ENCODE measurements around the gene NPAS2. TPM values are rescaled to one million over a fixed set of nuclear protein-coding genes. Genes with fewer than 3 reads are reported as not detected.

NPAS2 gene
- total and polyA plus RNA-seq, 2 experiments from 2014 or later, result 0.55 to 0.89 TPM

DNA sequence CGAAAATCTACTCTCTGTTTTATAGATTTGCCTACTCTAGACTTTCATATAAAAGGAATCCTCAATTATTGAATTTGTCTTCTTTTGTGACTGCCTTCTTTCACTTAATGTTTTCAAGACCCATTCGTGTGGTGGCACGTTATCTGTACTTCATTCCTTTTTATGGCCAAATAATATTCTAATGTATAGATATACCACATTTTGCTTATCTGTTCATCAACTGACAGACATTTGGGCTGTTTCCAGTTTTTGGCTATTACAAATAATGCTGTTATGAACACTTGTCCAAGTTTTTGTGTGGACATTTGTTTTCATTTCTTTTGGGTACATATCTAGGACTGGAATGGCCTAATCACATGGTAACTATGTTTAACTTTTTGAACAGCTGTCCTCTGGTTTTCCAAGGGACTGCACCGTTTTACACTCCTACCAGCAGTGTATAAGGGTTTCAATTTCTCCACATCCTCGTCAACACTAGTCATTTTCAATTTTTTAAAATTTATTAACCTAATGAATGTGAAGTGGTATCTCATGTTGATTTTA lies 9.3 kb upstream of the NPAS2 start:
- Histone ChIP-seq H3K4me1 (ENCODE audit: low read depth) (peaks cover 11% of the 10 kb centered on the region), H3K36me3 (no peaks in the 10 kb centered on the region), H3K4me3 (no peak overlapping the region), H3K27me3 (no peaks in the 10 kb centered on the region), H3K27ac (no peak overlapping the region), H3K9me3 (ENCODE audit: low read depth) (no peaks in the 10 kb centered on the region)
- TF ChIP-seq, protein P1, sequence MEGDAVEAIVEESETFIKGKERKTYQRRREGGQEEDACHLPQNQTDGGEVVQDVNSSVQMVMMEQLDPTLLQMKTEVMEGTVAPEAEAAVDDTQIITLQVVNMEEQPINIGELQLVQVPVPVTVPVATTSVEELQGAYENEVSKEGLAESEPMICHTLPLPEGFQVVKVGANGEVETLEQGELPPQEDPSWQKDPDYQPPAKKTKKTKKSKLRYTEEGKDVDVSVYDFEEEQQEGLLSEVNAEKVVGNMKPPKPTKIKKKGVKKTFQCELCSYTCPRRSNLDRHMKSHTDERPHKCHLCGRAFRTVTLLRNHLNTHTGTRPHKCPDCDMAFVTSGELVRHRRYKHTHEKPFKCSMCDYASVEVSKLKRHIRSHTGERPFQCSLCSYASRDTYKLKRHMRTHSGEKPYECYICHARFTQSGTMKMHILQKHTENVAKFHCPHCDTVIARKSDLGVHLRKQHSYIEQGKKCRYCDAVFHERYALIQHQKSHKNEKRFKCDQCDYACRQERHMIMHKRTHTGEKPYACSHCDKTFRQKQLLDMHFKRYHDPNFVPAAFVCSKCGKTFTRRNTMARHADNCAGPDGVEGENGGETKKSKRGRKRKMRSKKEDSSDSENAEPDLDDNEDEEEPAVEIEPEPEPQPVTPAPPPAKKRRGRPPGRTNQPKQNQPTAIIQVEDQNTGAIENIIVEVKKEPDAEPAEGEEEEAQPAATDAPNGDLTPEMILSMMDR (IDR thresholded peaks at IDR 0.05; ENCODE audit: low read depth, low read length), result no peak
- DNase-seq (ENCODE audit: low read depth in 1 of 2, low spot score in 1 of 2), result no peak

DNA sequence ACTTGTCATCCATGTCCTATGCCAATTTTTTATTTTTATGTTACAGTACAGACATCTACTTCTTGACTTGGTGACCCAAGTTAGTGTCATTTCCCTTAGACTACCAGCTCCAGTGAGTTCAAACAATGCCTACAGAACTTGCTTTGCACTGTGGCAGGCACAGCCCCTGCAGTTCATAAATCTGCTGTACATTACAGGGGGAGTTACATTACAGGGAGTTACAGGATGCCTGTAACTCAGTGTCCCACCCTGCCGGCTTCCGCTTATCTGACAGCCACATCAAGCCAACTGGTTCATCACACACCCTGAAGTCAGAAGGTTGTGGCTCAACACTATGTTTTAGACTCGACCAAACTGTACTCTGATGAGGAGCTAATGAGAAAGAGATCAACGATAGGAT lies 7.8 kb upstream of the NPAS2 start:
- H3K4me1 ChIP-seq (ENCODE audit: low read depth), result peaks cover 11% of the 10 kb centered on the region
- no peak for DNase-seq (ENCODE audit: low read depth in 1 of 2, low spot score in 1 of 2)
- H3K27ac ChIP-seq, result no peak overlapping the region
- TF ChIP-seq, protein P1 (IDR thresholded peaks at IDR 0.05; ENCODE audit: low read depth, low read length), result no peak
- H3K36me3 ChIP-seq, result no peaks in the 10 kb centered on the region
- H3K9me3 ChIP-seq (ENCODE audit: low read depth), result no peaks in the 10 kb centered on the region
- H3K27me3 ChIP-seq, result peaks cover 1% of the 10 kb centered on the region
- H3K4me3 ChIP-seq, result no peak overlapping the region

DNA sequence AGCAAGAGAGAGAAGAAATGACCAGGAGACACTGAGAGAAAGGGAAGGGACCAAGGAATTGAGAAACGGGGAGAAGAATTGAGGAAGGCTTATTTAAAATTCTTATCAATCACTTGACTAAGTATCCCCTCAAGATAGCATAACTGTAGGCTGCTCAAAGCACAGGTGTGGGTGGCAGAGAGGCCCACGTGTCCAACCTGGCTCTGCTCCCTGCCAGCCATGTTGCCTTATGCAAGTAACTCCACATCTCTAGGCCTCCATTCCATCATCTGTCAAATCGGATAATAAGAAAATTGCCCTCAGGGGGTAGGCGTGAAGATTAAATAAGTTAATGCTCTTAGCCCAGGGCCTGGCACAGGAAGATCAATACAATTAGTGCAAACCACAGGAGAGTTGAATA lies 7.4 kb upstream of the NPAS2 start:
- no peaks in the 10 kb centered on the region for H3K36me3 ChIP-seq
- TF ChIP-seq, protein P1 (IDR thresholded peaks at IDR 0.05; ENCODE audit: low read depth, low read length), result no peak
- H3K4me3 ChIP-seq, result no peak overlapping the region
- no peak for DNase-seq (ENCODE audit: low read depth in 1 of 2, low spot score in 1 of 2)
- H3K9me3 ChIP-seq (ENCODE audit: low read depth), result no peaks in the 10 kb centered on the region
- peaks cover 6% of the 10 kb centered on the region for H3K27me3 ChIP-seq
- peaks cover 11% of the 10 kb centered on the region for H3K4me1 ChIP-seq (ENCODE audit: low read depth)
- no peak overlapping the region for H3K27ac ChIP-seq

DNA sequence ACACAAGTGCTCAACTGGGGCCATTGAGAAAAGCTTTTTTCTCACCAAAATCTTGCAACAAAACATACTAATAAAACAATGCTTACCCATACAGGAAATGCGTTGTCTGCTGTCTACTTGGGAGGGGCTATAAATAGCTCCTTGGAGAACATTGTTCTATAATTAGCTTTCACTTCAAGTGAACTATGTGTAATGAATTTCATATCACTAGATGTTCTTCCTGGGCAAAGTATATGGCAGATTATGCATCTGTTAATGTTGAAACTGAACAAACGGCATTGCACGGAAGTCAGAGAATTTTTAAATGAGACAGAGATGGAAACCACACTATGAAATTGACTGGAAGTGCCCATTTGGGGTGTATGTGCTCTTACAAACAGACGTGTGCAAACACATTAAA lies 6.4 kb upstream of the NPAS2 start:
- H3K4me1 ChIP-seq (ENCODE audit: low read depth), result peaks cover 11% of the 10 kb centered on the region
- no peaks in the 10 kb centered on the region for H3K9me3 ChIP-seq (ENCODE audit: low read depth)
- peak; percentile 13 to 78 for DNase-seq (ENCODE audit: low read depth in 1 of 2, low spot score in 1 of 2)
- TF ChIP-seq, protein P1 (IDR thresholded peaks at IDR 0.05; ENCODE audit: low read depth, low read length), result no peak
- peaks cover 15% of the 10 kb centered on the region for H3K27me3 ChIP-seq
- H3K36me3 ChIP-seq, result no peaks in the 10 kb centered on the region
- H3K4me3 ChIP-seq, result no peak overlapping the region
- H3K27ac ChIP-seq, result no peak overlapping the region

DNA sequence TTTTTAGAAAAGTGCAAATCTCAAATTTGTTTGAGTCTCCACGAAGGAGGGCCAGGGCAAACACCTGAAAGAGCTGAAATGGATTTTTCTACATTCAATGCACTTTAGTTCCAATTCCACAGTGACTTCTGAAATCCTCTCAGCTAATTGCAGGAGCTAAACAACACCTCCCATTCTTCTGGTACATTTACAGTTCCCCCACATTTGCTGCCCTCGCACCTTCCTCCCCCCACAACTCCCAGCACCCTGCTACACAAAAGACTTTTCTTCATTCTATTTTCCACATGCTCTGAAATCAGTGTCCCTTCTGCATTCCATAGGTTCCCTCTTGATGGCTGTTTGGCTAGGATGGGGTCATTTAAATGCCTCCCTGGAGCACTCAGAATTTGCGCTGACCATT lies 5.9 kb upstream of the NPAS2 start:
- no peak overlapping the region for H3K4me3 ChIP-seq
- no peaks in the 10 kb centered on the region for H3K9me3 ChIP-seq (ENCODE audit: low read depth)
- H3K27me3 ChIP-seq, result peaks cover 20% of the 10 kb centered on the region
- H3K4me1 ChIP-seq (ENCODE audit: low read depth), result peaks cover 11% of the 10 kb centered on the region
- no peak overlapping the region for H3K27ac ChIP-seq
- no peak for DNase-seq (ENCODE audit: low read depth in 1 of 2, low spot score in 1 of 2)
- TF ChIP-seq, protein P1 (IDR thresholded peaks at IDR 0.05; ENCODE audit: low read depth, low read length), result no peak
- no peaks in the 10 kb centered on the region for H3K36me3 ChIP-seq

Data from cardiac muscle cell (in vitro differentiated cells and primary cell).